Ishikawa (cell line): ENCODE data around the gene DACH1.

Experiments used
- CEBPB ChIP-seq: IDR thresholded peaks from 2 replicates; pipeline ENCODE4 v1.6.1; 2012
- CREB1 ChIP-seq: IDR thresholded peaks from 2 replicates; pipeline ENCODE4 v1.6.1; 2012; ENCODE audit warnings: low read depth
- EGR1 ChIP-seq: IDR thresholded peaks from 2 replicates; pipeline ENCODE4 v1.6.1; 2012
- EP300 ChIP-seq: IDR thresholded peaks from 2 replicates; pipeline ENCODE4 v1.6.1; 2012; ENCODE audit warnings: borderline replicate concordance
- FOXM1 ChIP-seq: IDR thresholded peaks from 2 replicates; pipeline ENCODE4 v1.6.1; 2012; ENCODE audit warnings: low read depth, borderline replicate concordance
- NFIC ChIP-seq: IDR thresholded peaks from 2 replicates; pipeline ENCODE4 v1.6.1; 2012
- RAD21 ChIP-seq: IDR thresholded peaks from 2 replicates; pipeline ENCODE4 v1.6.1; 2012; ENCODE audit warnings: low read depth
- REST ChIP-seq: IDR thresholded peaks from 2 replicates; pipeline ENCODE4 v1.6.1; 2012; ENCODE audit warnings: low read depth, mild to moderate bottlenecking
- TAF1 ChIP-seq: IDR thresholded peaks from 2 replicates; pipeline ENCODE4 v1.6.1; 2012; ENCODE audit warnings: low read depth, mild to moderate bottlenecking
- TCF12 ChIP-seq: IDR thresholded peaks from 2 replicates; pipeline ENCODE4 v1.6.1; 2012; ENCODE audit warnings: low read depth
- TEAD4 ChIP-seq: IDR thresholded peaks from 2 replicates; pipeline ENCODE4 v1.6.1; 2012
- USF1 ChIP-seq: IDR thresholded peaks from 2 replicates; pipeline ENCODE4 v1.6.1; 2012
- YY1 ChIP-seq: IDR thresholded peaks from 2 replicates; pipeline ENCODE4 v1.6.1; 2012; ENCODE audit warnings: low read depth
- ZBTB7A ChIP-seq: IDR thresholded peaks from 2 replicates; pipeline ENCODE4 v1.6.1; 2012; ENCODE audit warnings: low read depth
- TF ChIP-seq, protein P1 (sequence below): IDR thresholded peaks from 2 replicates; pipeline ENCODE4 v1.6.1; 2012

Gene DACH1

DNA sequence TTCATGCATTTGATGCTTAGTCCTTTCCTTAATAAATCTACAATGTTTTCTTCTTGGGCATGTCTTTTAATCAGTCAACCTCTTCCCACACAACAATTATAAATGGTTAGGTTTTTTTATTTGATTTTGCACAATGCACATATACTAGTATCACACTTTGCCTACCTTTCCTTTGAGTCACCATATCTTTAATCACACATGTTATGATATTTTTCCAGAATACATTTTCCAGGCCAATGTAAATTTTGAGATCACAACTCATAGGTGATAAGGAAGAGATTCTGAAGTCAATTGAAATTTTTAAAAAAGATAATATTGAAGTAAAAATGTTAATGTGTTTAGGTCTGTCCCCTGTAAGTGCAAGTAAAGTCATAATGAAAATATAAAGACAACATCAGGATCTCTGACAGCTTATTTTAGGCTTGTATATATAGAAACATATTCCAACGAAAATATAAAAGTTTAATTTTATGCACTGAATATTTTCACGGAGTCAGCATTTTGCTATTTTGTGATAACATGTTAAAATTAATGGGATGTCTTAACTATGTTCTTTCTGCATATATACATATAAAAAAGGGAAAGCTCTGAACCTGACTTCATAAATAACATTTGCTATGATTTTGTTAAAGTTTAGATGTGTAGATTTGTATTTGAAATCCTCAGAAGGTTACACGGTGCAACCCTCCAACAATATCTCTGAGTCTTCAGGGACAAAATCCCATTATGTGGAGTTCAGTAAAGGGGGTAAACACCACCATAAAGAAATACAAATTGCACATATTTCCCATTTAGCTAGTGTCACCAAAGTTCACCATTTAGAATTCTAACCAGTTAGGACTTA, 351.9 kb downstream of the DACH1 start:
- TF ChIP-seq TEAD4, result no peak
- no peak for TF ChIP-seq CEBPB
- TF ChIP-seq YY1, result no peak
- no peak for TF ChIP-seq RAD21
- TF ChIP-seq EP300, result no peak
- TF ChIP-seq, protein P1, sequence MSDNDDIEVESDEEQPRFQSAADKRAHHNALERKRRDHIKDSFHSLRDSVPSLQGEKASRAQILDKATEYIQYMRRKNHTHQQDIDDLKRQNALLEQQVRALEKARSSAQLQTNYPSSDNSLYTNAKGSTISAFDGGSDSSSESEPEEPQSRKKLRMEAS, result no peak

DNA sequence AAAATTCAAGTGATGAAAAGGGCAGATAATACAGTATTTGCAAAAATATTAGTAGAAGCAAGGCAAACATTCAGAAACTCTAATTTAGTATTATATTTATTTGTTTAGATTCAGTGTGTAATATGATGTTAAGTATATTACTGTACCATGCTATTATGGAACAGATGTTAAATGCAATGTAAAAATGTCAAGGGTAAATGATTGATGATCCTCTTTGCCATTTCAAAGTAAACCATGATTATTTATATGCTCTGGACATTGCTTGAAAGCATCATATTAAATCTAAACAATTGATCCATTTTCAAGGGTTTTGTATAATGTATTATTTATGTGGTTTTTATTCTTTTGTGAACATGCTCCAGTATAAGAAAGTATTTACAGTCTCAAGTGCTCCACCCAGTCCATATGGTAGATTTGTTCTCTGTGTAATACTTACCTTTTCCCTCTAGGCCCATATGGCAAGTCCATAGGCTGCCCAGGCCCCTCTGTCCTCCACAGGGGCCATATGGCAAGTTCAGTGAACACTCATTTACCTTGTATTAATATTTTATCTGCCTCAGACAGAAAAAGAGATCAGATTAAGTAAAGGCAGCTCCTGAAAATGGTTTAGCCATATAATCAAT, 353.5 kb downstream of the DACH1 start:
- no peak for TF ChIP-seq RAD21
- TF ChIP-seq, protein P1, result no peak
- TF ChIP-seq ZBTB7A, result no peak
- no peak for TF ChIP-seq TAF1
- no peak for TF ChIP-seq REST
- TF ChIP-seq CEBPB, result no peak
- TF ChIP-seq EGR1, result no peak
- no peak for TF ChIP-seq YY1
- no peak for TF ChIP-seq EP300
- no peak for TF ChIP-seq FOXM1
- no peak for TF ChIP-seq TCF12
- TF ChIP-seq TEAD4, result no peak
- TF ChIP-seq USF1, result no peak
- no peak for TF ChIP-seq CREB1
- TF ChIP-seq NFIC, result no peak

DNA sequence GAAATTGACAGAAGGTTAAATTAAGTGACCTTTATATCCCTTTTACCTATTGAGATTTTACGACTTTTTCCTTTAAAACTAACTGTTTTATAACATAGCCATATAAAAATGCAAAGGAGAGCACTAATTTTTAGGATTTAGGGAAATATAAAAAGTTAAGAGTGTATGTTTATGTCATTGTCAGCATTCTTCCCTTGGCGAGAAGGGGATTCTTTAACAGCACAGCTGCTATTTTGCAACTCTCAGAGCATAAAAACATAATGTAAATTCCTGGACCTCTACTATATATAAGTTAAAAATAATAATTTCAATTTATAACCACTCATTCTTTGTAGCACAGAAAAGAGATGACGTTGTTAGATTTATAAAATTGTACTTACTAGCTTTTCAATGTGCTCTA, 363.2 kb downstream of the DACH1 start:
- TF ChIP-seq ZBTB7A, result no peak
- no peak for TF ChIP-seq USF1
- no peak for TF ChIP-seq EGR1
- no peak for TF ChIP-seq CEBPB
- no peak for TF ChIP-seq CREB1
- no peak for TF ChIP-seq RAD21

GRCh38 chr13:71499944-71500514, 367.0 kb downstream of the DACH1 start:
- TF ChIP-seq, protein P1, result no peak
- no peak for TF ChIP-seq ZBTB7A
- TF ChIP-seq TEAD4, result no peak
- no peak for TF ChIP-seq EP300
- no peak for TF ChIP-seq CREB1
- no peak for TF ChIP-seq CEBPB
- no peak for TF ChIP-seq USF1
- no peak for TF ChIP-seq RAD21
- no peak for TF ChIP-seq YY1
- no peak for TF ChIP-seq FOXM1
- no peak for TF ChIP-seq NFIC
- TF ChIP-seq EGR1, result no peak
- no peak for TF ChIP-seq REST
- TF ChIP-seq TCF12, result no peak
- TF ChIP-seq TAF1, result no peak

GRCh38 chr13:71499235-71499634, 367.8 kb downstream of the DACH1 start:
- TF ChIP-seq NFIC (no peak), YY1 (no peak), EGR1 (no peak), USF1 (no peak), EP300 (no peak), CEBPB (no peak), TAF1 (no peak), FOXM1 (no peak), ZBTB7A (no peak), REST (no peak)
